Measurements from ENCODE around the gene PRIMPOL.

Gene PRIMPOL

GRCh38 chr4:184702114-184702513 is 52.6 kb downstream of the PRIMPOL start:
- TF ChIP-seq EZH2phosphoT487 (IDR thresholded peaks at IDR 0.05; ENCODE audit: borderline replicate concordance, low read length) (no peak), CTCF (IDR thresholded peaks at IDR 0.05; ENCODE audit: low read depth, low read length, poor library complexity, severe bottlenecking) (no peak)
- H4K20me1 ChIP-seq (ENCODE audit: control insufficient read depth, insufficient read depth, low read depth, low read length): no peaks in the 10 kb centered on the region
- H3K9me2 ChIP-seq (replicated peaks; ENCODE audit: control insufficient read depth, low read length): no peaks in the 10 kb centered on the region
- no peak overlapping the region for H3K4me2 ChIP-seq (ENCODE audit: low read length)
- H3K9me3 ChIP-seq (ENCODE audit: control insufficient read depth, insufficient read depth, low read length): no peaks in the 10 kb centered on the region
- H3K4me1 ChIP-seq (ENCODE audit: control insufficient read depth, low read length): no peaks in the 10 kb centered on the region
- H3K27ac ChIP-seq (ENCODE audit: low read depth, low read length): no peak overlapping the region
- H3K27me3 ChIP-seq (ENCODE audit: control insufficient read depth, low read length): no peaks in the 10 kb centered on the region
- H3K79me2 ChIP-seq (ENCODE audit: control insufficient read depth, low read length): peaks cover 13% of the 10 kb centered on the region
- H3F3A ChIP-seq (ENCODE audit: control insufficient read depth, insufficient read depth): no peaks in the 10 kb centered on the region
- H3K4me3 ChIP-seq (ENCODE audit: low read length): no peak overlapping the region
- H3K36me3 ChIP-seq (ENCODE audit: control insufficient read depth, low read length): peaks cover 79% of the 10 kb centered on the region

DNA sequence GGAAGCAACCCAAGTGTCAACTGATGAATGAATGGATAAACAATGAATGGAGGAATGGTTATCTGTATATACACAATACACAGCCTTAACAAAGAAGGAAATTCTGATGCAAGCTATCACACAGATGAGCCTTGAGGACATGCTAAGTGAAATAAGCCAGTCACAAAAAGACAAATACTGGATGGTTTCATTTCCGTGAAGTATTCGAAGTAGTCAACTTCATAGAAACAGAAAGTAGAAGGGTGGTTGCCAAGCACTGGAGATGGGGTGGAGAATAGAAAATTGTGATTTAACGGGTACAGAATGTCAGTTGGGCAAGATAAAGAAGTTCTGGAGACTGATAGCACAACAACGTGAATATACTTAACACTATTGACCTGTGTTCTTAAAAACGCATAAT is 56.2 kb downstream of the PRIMPOL start:
- Histone ChIP-seq H3K9me2 (replicated peaks; ENCODE audit: control insufficient read depth, low read length) (no peaks in the 10 kb centered on the region), H3K4me1 (ENCODE audit: control insufficient read depth, low read length) (no peaks in the 10 kb centered on the region), H3K27ac (ENCODE audit: low read depth, low read length) (no peak overlapping the region), H3K4me2 (ENCODE audit: low read length) (no peak overlapping the region), H3F3A (ENCODE audit: control insufficient read depth, insufficient read depth) (no peaks in the 10 kb centered on the region), H3K27me3 (ENCODE audit: control insufficient read depth, low read length) (no peaks in the 10 kb centered on the region), H3K4me3 (ENCODE audit: low read length) (no peak overlapping the region), H3K36me3 (ENCODE audit: control insufficient read depth, low read length) (peaks cover 94% of the 10 kb centered on the region), H3K9me3 (ENCODE audit: control insufficient read depth, insufficient read depth, low read length) (no peaks in the 10 kb centered on the region), H3K79me2 (ENCODE audit: control insufficient read depth, low read length) (peaks cover 16% of the 10 kb centered on the region), H4K20me1 (ENCODE audit: control insufficient read depth, insufficient read depth, low read depth, low read length) (no peaks in the 10 kb centered on the region)
- no peak for TF ChIP-seq CTCF (IDR thresholded peaks at IDR 0.05; ENCODE audit: low read depth, low read length, poor library complexity, severe bottlenecking)
- TF ChIP-seq EZH2phosphoT487 (IDR thresholded peaks at IDR 0.05; ENCODE audit: borderline replicate concordance, low read length): no peak

DNA sequence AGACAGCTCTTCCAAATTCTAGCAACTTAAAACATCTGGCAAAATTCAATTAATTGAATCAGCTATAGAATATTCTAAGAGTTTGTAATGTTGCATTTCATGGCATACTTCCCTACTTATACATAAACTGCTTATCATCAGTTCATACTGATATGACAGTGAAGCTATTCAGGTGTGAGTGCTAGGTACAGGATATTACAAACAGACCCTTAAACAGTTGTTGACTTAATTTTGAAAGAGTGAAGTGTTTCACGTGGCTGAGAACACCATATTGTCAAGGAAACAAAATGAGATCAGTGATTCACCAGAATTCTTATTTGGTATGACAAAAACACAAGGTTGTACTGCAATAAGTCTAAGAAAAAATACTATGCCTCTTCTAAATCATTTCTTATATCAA is 56.9 kb downstream of the PRIMPOL start:
- no peaks in the 10 kb centered on the region for H3K27me3 ChIP-seq (ENCODE audit: control insufficient read depth, low read length)
- no peak overlapping the region for H3K27ac ChIP-seq (ENCODE audit: low read depth, low read length)
- no peaks in the 10 kb centered on the region for H3K4me1 ChIP-seq (ENCODE audit: control insufficient read depth, low read length)
- H3K79me2 ChIP-seq (ENCODE audit: control insufficient read depth, low read length): peaks cover 16% of the 10 kb centered on the region
- H3F3A ChIP-seq (ENCODE audit: control insufficient read depth, insufficient read depth): no peaks in the 10 kb centered on the region
- H3K9me3 ChIP-seq (ENCODE audit: control insufficient read depth, insufficient read depth, low read length): no peaks in the 10 kb centered on the region
- H3K36me3 ChIP-seq (ENCODE audit: control insufficient read depth, low read length): peaks cover 94% of the 10 kb centered on the region
- no peaks in the 10 kb centered on the region for H4K20me1 ChIP-seq (ENCODE audit: control insufficient read depth, insufficient read depth, low read depth, low read length)
- H3K4me2 ChIP-seq (ENCODE audit: low read length): no peak overlapping the region
- no peak overlapping the region for H3K4me3 ChIP-seq (ENCODE audit: low read length)
- H3K9me2 ChIP-seq (replicated peaks; ENCODE audit: control insufficient read depth, low read length): no peaks in the 10 kb centered on the region
- no peak for TF ChIP-seq EZH2phosphoT487 (IDR thresholded peaks at IDR 0.05; ENCODE audit: borderline replicate concordance, low read length)
- no peak for TF ChIP-seq CTCF (IDR thresholded peaks at IDR 0.05; ENCODE audit: low read depth, low read length, poor library complexity, severe bottlenecking)

GRCh38 chr4:184712322-184712721 is 62.8 kb downstream of the PRIMPOL start:
- Histone ChIP-seq H3K9me3 (ENCODE audit: control insufficient read depth, insufficient read depth, low read length) (no peaks in the 10 kb centered on the region), H3K36me3 (ENCODE audit: control insufficient read depth, low read length) (peaks cover 97% of the 10 kb centered on the region)
- no peak for TF ChIP-seq CTCF (IDR thresholded peaks at IDR 0.05; ENCODE audit: low read depth, low read length, poor library complexity, severe bottlenecking)
- TF ChIP-seq EZH2phosphoT487 (IDR thresholded peaks at IDR 0.05; ENCODE audit: borderline replicate concordance, low read length): no peak

More at GRCh38 chr4:184712322-184712721, 62.8 kb downstream of the PRIMPOL start:
- Histone ChIP-seq H3F3A (ENCODE audit: control insufficient read depth, insufficient read depth) (peaks cover 5% of the 10 kb centered on the region; the same call in 1 of the 2 replicates), H3K4me2 (ENCODE audit: low read length) (no peak overlapping the region), H3K79me2 (ENCODE audit: control insufficient read depth, low read length) (peaks cover 41% of the 10 kb centered on the region), H3K9me2 (replicated peaks; ENCODE audit: control insufficient read depth, low read length) (no peaks in the 10 kb centered on the region), H3K4me3 (ENCODE audit: low read length) (no peak overlapping the region), H3K27me3 (ENCODE audit: control insufficient read depth, low read length) (no peaks in the 10 kb centered on the region), H4K20me1 (ENCODE audit: control insufficient read depth, insufficient read depth, low read depth, low read length) (no peaks in the 10 kb centered on the region), H3K27ac (ENCODE audit: low read depth, low read length) (no peak overlapping the region), H3K4me1 (ENCODE audit: control insufficient read depth, low read length) (peaks cover 12% of the 10 kb centered on the region)

Data from DOHH2 (cell line).